SK-N-SH treated with all-trans-retinoic acid at 6 μM for 48 hours (cell line): Measurements from ENCODE around the gene GPBP1.

Source experiments
- ATAC-seq: fragments of 200-7000 bp; cut with Tn5 transposase; 3 replicates; pipeline ENCODE4 v1.9.1; 2020; ENCODE audit warnings: mild to moderate bottlenecking, moderate library complexity
- ARNTL ChIP-seq: fragments of 450-650 bp; formaldehyde crosslinking; IDR thresholded peaks from 2 replicates; pipeline ENCODE4 v1.5.0; 2020; ENCODE audit warnings: low read depth, mild to moderate bottlenecking, moderate library complexity, borderline replicate concordance
- BACH2 ChIP-seq: fragments of 250-450 bp; sonication (Bioruptor Pico); IDR thresholded peaks from 2 replicates; pipeline ENCODE4 v1.9.0; 2021; ENCODE audit warnings: mild to moderate bottlenecking, borderline replicate concordance
- CREB5 ChIP-seq: fragments of 250-450 bp; sonication (Bioruptor Pico); IDR thresholded peaks from 2 replicates; pipeline ENCODE4 v1.5.1; 2020; ENCODE audit warnings: low read depth, mild to moderate bottlenecking, moderate library complexity
- CSDC2 ChIP-seq: fragments of 250-450 bp; sonication (Bioruptor Pico); IDR thresholded peaks from 2 replicates; pipeline ENCODE4 v1.5.0; 2020; ENCODE audit warnings: mild to moderate bottlenecking, moderate library complexity
- CSRNP3 ChIP-seq: fragments of 250-450 bp; sonication (Bioruptor Pico); IDR thresholded peaks from 2 replicates; pipeline ENCODE4 v1.5.1; 2021; ENCODE audit warnings: mild to moderate bottlenecking, moderate library complexity
- ESRRG ChIP-seq: fragments of 250-450 bp; sonication (Bioruptor Pico); IDR thresholded peaks from 2 replicates; pipeline ENCODE4 v1.6.1; 2021; ENCODE audit warnings: mild to moderate bottlenecking
- GLIS3 ChIP-seq: fragments of 250-450 bp; sonication (Bioruptor Pico); IDR thresholded peaks from 2 replicates; pipeline ENCODE4 v1.5.0; 2020; ENCODE audit warnings: mild to moderate bottlenecking, moderate library complexity
- ISL1 ChIP-seq: fragments of 250-450 bp; sonication (Bioruptor Pico); IDR thresholded peaks from 2 replicates; pipeline ENCODE4 v2.1.2; 2022; ENCODE audit warnings: mild to moderate bottlenecking, moderate library complexity
- OSR1 ChIP-seq: fragments of 250-450 bp; sonication (Bioruptor Pico); IDR thresholded peaks from 2 replicates; pipeline ENCODE4 v1.8.0; 2022; ENCODE audit warnings: moderate library complexity, mild to moderate bottlenecking, inconsistent platforms
- PATZ1 ChIP-seq: fragments of 250-450 bp; sonication (Bioruptor Pico); IDR thresholded peaks from 2 replicates; pipeline ENCODE4 v1.8.0; 2020; ENCODE audit warnings: mild to moderate bottlenecking, moderate library complexity, borderline replicate concordance
- PPARA ChIP-seq: fragments of 250-450 bp; sonication (Bioruptor Pico); IDR thresholded peaks from 2 replicates; pipeline ENCODE4 v1.5.0; 2020; ENCODE audit warnings: mild to moderate bottlenecking, borderline replicate concordance
- SNAI2 ChIP-seq: fragments of 250-450 bp; sonication (Bioruptor Pico); IDR thresholded peaks from 2 replicates; pipeline ENCODE4 v1.5.0; 2020; ENCODE audit warnings: mild to moderate bottlenecking, moderate library complexity
- TCF4 ChIP-seq: fragments of 250-450 bp; sonication (Bioruptor Pico); IDR thresholded peaks from 2 replicates; pipeline ENCODE4 v1.8.0; 2021; ENCODE audit warnings: mild to moderate bottlenecking, moderate library complexity, borderline replicate concordance
- TOX ChIP-seq: fragments of 250-450 bp; sonication (Bioruptor Pico); IDR thresholded peaks from 2 replicates; pipeline ENCODE4 v1.8.0; 2021; ENCODE audit warnings: mild to moderate bottlenecking, moderate library complexity, borderline replicate concordance
- TSHZ2 ChIP-seq: fragments of 250-450 bp; sonication (Bioruptor Pico); IDR thresholded peaks from 2 replicates; pipeline ENCODE4 v1.5.0; 2020; ENCODE audit warnings: mild to moderate bottlenecking, moderate library complexity
- ZC3H10 ChIP-seq: fragments of 250-450 bp; sonication (Bioruptor Pico); IDR thresholded peaks from 2 replicates; pipeline ENCODE4 v1.5.1; 2021; ENCODE audit warnings: mild to moderate bottlenecking, moderate library complexity
- ZFP3 ChIP-seq: fragments of 250-450 bp; sonication (Bioruptor Pico); IDR thresholded peaks from 2 replicates; pipeline ENCODE4 v1.5.0; 2020; ENCODE audit warnings: mild to moderate bottlenecking, moderate library complexity
- ZFP30 ChIP-seq: fragments of 450-650 bp; formaldehyde crosslinking; IDR thresholded peaks from 2 replicates; pipeline ENCODE4 v1.5.0; 2022; ENCODE audit warnings: mild to moderate bottlenecking, moderate library complexity
- ZNF565 ChIP-seq: fragments of 450-650 bp; formaldehyde crosslinking; conservative IDR thresholded peaks from 2 replicates; pipeline ENCODE4 v1.5.0; 2020; ENCODE audit warnings: low read depth, mild to moderate bottlenecking, moderate library complexity
- ZNF70 ChIP-seq: fragments of 450-650 bp; formaldehyde crosslinking; IDR thresholded peaks from 2 replicates; pipeline ENCODE4 v1.5.0; 2020; ENCODE audit warnings: mild to moderate bottlenecking, moderate library complexity
- ZNF8 ChIP-seq: fragments of 450-650 bp; formaldehyde crosslinking; IDR thresholded peaks from 2 replicates; pipeline ENCODE4 v1.5.0; 2020; ENCODE audit warnings: mild to moderate bottlenecking, moderate library complexity

Gene GPBP1

GRCh38 chr5:57173319-57174127 lies at the start of gene GPBP1:
Gene GPBP1, plus strand, starts transcription at chr5:57174059. Its CDS starts 40,072 bp downstream, at chr5:57214131.
- peak; percentile 88 for ATAC-seq
- peak; percentile 72; the same call in 1 of the 2 replicates for TF ChIP-seq PATZ1 (CRISPR knock-in tag)
- TF ChIP-seq TSHZ2: 0 out of 2 replicates have a peak, but pooled peaks have one; percentile 23
- no peak for TF ChIP-seq TOX (CRISPR knock-in tag)

GRCh38 chr5:57128325-57128724 lies 45.5 kb upstream of the GPBP1 start:
- ATAC-seq: no peak
- TF ChIP-seq ZC3H10: no peak
- no peak for TF ChIP-seq ARNTL (CRISPR knock-in tag)
- TF ChIP-seq TCF4: no peak
- TF ChIP-seq ZFP30: no peak
- no peak for TF ChIP-seq ESRRG (CRISPR knock-in tag)
- no peak for TF ChIP-seq ZNF565 (CRISPR knock-in tag)

- ATAC-seq: no peak
- no peak for TF ChIP-seq CSDC2
- no peak for TF ChIP-seq TSHZ2
- no peak for TF ChIP-seq ZNF565 (CRISPR knock-in tag)
- TF ChIP-seq TCF4: no peak
- no peak for TF ChIP-seq OSR1 (CRISPR knock-in tag)
- TF ChIP-seq CREB5 (CRISPR knock-in tag): no peak
- no peak for TF ChIP-seq GLIS3 (CRISPR knock-in tag)
- TF ChIP-seq PPARA (CRISPR knock-in tag): no peak
- no peak for TF ChIP-seq ISL1 (CRISPR knock-in tag)
- no peak for TF ChIP-seq ESRRG (CRISPR knock-in tag)
- no peak for TF ChIP-seq SNAI2
These were observed 40.3 kb upstream of the GPBP1 start for GRCh38 chr5:57133574-57133973.

GRCh38 chr5:57137401-57137800 lies 36.5 kb upstream of the GPBP1 start:
- no peak for ATAC-seq
- TF ChIP-seq PPARA (CRISPR knock-in tag) (no peak), ZNF70 (no peak), ZNF8 (CRISPR knock-in tag) (no peak), TCF4 (no peak), TSHZ2 (no peak), TOX (CRISPR knock-in tag) (no peak), CSDC2 (no peak), ESRRG (CRISPR knock-in tag) (no peak), ISL1 (CRISPR knock-in tag) (no peak), ZFP30 (no peak), ARNTL (CRISPR knock-in tag) (no peak), CSRNP3 (CRISPR knock-in tag) (no peak), ZC3H10 (no peak), BACH2 (no peak), ZFP3 (CRISPR knock-in tag) (no peak)
